Stimulated activated CD8-positive, alpha-beta memory T cell treated with anti-CD3 and anti-CD28 coated beads, Interleukin-4, amount 100 ng/mL, for 48 hours (primary cell): ENCODE results near the gene BPIFB2.

ENCODE experiments used
- DNase-seq: peaks from one replicate; pipeline ENCODE4 v3.0.0-alpha.2; 2020

Gene BPIFB2

GRCh38 chr20:33071198-33071597 is 63.7 kb downstream of the BPIFB2 start:
- no peak for DNase-seq

- DNase-seq: no peak
These were observed 64.9 kb downstream of the BPIFB2 start for GRCh38 chr20:33072362-33072761.

GRCh38 chr20:33072813-33073212 is 65.3 kb downstream of the BPIFB2 start:
- no peak for DNase-seq
